H1 (cell line): ENCODE data around the gene FXYD3. TPM values are rescaled to one million over a fixed set of nuclear protein-coding genes. Genes with fewer than 3 reads are reported as not detected.
A peak's percentile ranks its signal among the peaks of the same experiment; 100 is the strongest.

Experiments used
- ASH2L ChIP-seq: fragments of 200-600, 300-600 bp; sonication (generic); IDR thresholded peaks from one replicate; pipeline ENCODE4 v1.7.1; 2017; ENCODE audit warnings: low read length
- ATF2 ChIP-seq: IDR thresholded peaks from 2 replicates; pipeline ENCODE4 v1.6.1; 2012; ENCODE audit warnings: low read length, inconsistent platforms
- CHD1 ChIP-seq: IDR thresholded peaks from 2 replicates; pipeline ENCODE4 v1.6.1; 2012; ENCODE audit warnings: low read depth, low read length, improper control_type of control experiment
- CHD7 ChIP-seq: fragments of 300-600 bp; sonication (generic); IDR thresholded peaks from 2 replicates; pipeline ENCODE4 v1.7.1; 2012; ENCODE audit warnings: low read length, moderate library complexity, mild to moderate bottlenecking, inconsistent platforms; ENCODE audit not compliant: insufficient replicate concordance
- CREB1 ChIP-seq: IDR thresholded peaks from 2 replicates; pipeline ENCODE4 v1.6.1; 2012; ENCODE audit warnings: inconsistent platforms
- EZH2 ChIP-seq: fragments of 200-600 bp; sonication (generic); IDR thresholded peaks from 2 replicates; pipeline ENCODE4 v1.7.1; 2012; ENCODE audit warnings: low read depth, mild to moderate bottlenecking, moderate library complexity, low read length, inconsistent platforms; ENCODE audit not compliant: severe bottlenecking
- RAD21 ChIP-seq, 2 experiments: IDR thresholded peaks in 1 of 2; conservative IDR thresholded peaks in 1 of 2; 2 replicates each; pipeline ENCODE4 v1.6.1; 2011; ENCODE audit warnings: low read depth in 2 of 2, low read length in 2 of 2, improper control_type of control experiment in 1 of 2, inconsistent platforms in 1 of 2, mild to moderate bottlenecking in 1 of 2, moderate library complexity in 1 of 2
- SIX5 ChIP-seq: IDR thresholded peaks from 2 replicates; pipeline ENCODE4 v1.6.1; 2011; ENCODE audit warnings: mild to moderate bottlenecking, low read depth, low read length
- YY1 ChIP-seq: IDR thresholded peaks from 2 replicates; pipeline ENCODE4 v1.6.1; 2011; ENCODE audit warnings: low read depth, mild to moderate bottlenecking, low read length
- polyA plus RNA-seq, 7 experiments: library from polyadenylated mRNA; depleted of rRNA in 3 of 7; stranded (reverse) in 5 of 7; unstranded in 2 of 7; fragments of >200 nt in 5 of 7; fragments of 200-250 nt in 2 of 7; gene quantifications; 1 replicate in 5 of 7; 2 replicates in 1 of 7; 4 replicates in 1 of 7; pipeline versions ENCODE4 v1.2.1 to v1.2.3, GENCODE V29; 2011 to 2013; ENCODE audit warnings: missing spikeins in 2 of 7, mixed read lengths in 2 of 7
- total RNA-seq: library from RNA; stranded (reverse); fragmentation: NEBNext Ultra II Directional; extraction: Animal tissue kit (Norgen Biotek cat#: 25700); gene quantifications from 2 replicates; pipeline ENCODE4 v1.2.1, GENCODE V29; 2021

Gene FXYD3
- total and polyA plus RNA-seq, 2 of the 8 experiments (the other 6 are each of a cell fraction or from before 2014, with no cell fraction given), result 0.33 TPM; not detected in 1

- TF ChIP-seq ATF2 (peak; percentile 82; the same call in 1 of the 2 replicates), CHD1 (no peak), SIX5 (no peak), CREB1 (peak; percentile 36; the same call in 1 of the 2 replicates), CHD7 (no peak), ASH2L (no peak), EZH2 (no peak), YY1 (0 out of 2 replicates have a peak, but pooled peaks have one; percentile 56), RAD21 (IDR thresholded peaks at IDR 0.05 in 1 of 2, conservative IDR thresholded peaks at IDR 0.05 in 1 of 2; ENCODE audit: low read depth in 2 of 2, low read length in 2 of 2) (peak; percentile 72 to 83)
These were observed 19.8 kb downstream of the FXYD3 start (continued) for GRCh38 chr19:35135389-35135909.
